ENCODE results near the gene MNX1. TPM values are rescaled to one million over a fixed set of nuclear protein-coding genes. Genes with fewer than 3 reads are reported as not detected.

Gene MNX1
- polyA plus RNA-seq, 4 donors: 0.14 to 0.17 TPM; not detected in 2

DNA sequence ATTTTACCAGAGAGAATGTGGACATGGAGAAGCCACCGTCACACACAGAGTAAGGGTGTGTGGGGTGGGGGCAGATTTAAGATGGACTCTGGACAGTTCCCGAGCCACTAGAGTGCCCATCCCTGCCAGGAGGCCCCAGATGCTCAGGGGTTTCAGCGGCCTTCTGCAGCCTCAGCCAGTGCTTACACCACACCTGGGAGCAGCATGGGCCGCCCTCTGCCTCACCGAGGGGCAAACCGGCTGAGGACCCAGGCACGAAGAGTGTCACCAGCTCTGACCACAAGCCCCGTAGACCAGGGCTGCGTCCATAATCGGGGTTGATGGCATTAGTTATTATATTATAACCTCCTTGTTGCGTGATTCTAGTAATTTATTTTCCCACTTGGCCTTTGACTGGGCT, 6.7 kb upstream of the MNX1 start:
- no peak for DNase-seq (ENCODE audit: low read depth in 4 of 4, low spot score in 2 of 4)

DNA sequence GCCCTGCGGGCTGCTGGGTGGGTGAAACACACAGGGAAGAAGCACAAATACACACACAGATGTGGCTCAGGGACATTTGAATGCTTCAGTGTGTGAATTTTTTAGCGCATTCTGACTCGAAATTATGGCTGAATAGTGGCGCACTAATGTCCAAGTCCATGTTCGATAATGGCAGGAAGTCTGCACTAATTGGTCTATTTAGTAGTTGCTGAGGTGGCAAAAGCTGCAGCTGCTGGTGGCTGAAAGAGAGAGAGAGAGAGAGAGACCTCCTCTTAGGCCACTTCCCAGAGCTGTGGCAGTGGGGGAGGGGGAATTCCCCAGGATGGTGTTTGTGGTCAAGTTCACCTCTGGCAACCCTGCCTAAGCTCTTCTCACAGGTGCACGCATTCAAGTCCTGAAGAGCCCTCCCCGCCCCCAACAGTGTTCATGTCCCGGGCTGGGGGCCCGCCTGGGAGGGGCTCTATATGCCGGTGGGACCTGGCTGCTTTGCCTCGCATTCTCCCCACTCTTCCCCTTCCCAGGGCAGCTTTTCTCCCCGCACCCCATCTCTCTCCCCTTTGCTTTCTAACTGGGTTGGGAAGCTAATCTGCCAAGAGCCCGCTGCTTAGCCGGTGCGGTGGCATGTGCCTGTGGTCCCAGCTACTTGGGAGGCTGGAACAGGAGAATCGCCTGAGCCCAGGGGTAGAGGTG, 6.0 kb upstream of the MNX1 start:
- DNase-seq (ENCODE audit: low read depth in 4 of 4, low spot score in 2 of 4): no peak

DNA sequence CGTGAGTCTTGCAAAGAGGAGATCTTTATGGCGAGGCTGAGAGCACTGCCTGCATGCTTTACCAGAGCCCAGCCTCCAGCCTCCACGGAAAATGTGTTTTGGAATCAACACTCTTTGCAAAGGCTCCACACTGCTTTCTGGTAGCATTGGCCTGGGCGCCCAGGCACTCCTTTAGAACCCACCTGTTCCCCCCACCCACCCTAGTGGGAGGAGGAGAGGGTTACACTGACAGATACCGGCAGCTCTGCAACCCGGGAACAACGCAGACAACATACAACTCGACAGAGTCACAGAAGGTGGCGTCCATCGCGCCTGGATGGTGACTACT, 5.5 kb upstream of the MNX1 start:
- no peak for DNase-seq (ENCODE audit: low read depth in 4 of 4, low spot score in 2 of 4)

DNA sequence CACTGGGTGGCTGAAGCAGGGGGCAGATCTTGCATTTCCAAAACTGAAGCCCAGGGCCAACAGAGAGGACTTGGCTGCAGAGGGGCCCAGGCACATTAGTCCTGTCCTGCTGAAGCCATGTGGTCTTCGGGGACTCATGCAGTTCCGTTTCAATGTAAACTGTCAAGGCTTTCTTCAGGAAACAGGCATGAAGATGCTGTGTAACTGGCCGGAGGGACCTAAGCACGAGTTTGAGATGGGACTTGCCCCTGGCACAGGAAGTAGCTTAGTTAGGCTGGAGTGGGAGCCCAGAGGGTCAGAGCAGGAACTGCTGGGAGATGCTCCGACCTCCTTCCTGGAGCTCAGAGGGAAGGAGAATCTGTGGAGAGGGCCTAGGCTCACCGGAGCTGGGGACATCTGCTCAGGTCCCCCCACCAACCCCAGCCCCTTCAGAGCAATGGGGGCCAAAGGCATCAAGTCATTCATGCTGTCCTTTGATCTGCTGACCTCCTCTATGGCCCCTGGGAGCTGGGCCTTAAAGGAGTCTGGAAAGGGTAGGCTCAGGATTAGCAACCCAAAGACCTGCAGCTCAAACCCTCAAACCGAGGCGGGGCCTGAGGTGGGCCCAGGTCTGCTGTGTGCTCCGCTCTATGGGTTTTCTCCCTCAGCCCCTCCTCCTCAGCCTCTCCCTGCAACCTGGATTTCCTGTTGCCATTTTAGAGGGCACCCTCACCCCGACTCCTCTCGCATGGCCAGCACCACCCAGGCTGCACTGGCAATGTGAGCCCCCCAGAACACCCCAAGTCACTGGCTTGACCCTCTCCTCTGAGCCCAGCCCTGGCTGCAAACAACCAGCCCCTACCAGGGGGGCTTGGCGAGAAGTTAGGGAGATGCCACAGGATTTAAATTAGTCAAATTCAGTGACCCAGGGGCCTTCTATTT, 4.4 kb upstream of the MNX1 start:
- no peak for DNase-seq (ENCODE audit: low read depth in 4 of 4, low spot score in 2 of 4)

DNA sequence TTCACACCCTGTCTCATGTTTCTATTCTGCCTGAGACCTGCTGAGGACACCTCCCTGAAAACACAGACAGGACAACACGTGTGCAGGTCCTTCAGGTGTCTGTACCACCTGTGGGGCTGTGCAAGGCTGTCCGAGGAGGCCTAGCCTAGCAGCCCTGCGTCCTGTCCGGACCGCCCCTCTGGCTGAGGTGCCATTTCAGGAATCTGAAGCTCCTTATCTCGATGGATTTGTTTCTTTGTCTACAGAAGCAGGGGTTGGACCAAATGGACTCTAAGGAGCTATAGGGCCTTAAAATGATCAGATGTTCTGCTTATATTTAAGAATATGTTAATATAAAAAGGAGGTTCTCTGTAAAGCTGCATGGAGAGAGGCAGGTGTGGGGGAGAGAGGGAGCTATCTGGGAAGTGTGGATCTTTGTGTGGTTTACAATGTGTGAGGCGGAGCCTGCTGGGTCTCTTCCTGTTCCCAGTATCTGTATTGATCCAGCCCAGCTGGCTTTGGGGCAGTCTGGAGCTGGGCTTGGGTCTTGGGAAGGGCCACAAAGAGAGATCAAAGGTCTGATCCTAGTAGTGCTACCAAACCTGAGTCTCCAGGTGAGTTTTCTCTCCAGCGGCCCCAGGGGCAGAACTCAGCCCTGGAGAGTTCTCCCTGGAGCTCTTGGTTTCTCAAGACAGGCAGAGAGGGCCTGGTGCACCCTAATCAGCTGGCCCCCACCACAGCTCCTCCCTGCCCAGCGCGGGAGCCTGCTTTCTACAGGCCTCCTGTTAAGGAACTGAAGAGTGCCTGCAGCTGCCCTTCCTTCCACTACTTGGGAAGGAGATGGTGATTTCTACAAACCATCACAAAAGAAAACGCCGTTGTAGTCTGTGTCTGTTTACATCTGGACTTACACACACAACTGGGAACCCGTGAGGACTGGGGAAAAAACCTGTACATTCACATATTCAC, 3.4 kb upstream of the MNX1 start:
- DNase-seq (ENCODE audit: low read depth in 4 of 4, low spot score in 2 of 4): no peak

DNA sequence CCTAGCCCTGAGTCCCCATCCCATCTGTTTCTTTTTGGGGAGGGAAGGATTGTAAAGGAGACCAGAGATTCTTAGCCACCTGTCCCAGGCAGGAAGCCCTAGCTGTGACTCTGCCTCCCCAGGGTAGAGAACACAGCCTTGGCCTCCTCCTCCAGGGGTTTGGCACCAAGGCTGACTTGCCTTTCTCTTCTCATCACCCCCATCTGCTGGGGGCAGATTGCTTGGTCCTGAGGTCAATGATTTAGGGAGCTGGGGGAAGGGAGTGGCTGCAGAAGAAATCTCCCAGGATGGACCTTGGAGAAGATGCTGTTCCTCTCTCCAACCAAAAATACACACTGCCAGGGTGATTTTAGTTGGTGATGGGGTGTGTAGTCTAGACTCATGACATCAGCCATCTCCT, 2.6 kb upstream of the MNX1 start:
- DNase-seq (ENCODE audit: low read depth in 4 of 4, low spot score in 2 of 4): no peak

DNA sequence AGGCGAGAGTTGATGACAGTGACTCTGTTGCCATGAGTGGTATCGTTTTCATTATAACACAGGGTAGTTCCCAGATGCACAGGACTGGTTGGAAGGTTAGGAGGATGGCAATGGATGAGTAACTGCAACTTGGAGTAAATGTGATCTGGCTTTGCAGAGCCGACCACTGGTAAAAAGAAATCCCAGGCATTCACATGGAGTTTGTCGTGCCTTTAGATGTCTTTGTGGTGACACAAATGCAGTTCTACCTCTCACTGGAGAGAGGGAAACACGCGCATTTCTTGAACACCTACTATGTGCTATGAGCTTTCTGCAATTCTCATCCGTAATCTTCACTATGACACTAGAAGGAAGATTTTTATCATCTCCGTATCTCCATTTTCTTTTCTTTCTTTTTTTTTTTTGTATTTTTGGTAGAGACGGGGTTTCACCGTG, 1.7 kb upstream of the MNX1 start:
- DNase-seq (ENCODE audit: low read depth in 4 of 4, low spot score in 2 of 4): no peak

DNA sequence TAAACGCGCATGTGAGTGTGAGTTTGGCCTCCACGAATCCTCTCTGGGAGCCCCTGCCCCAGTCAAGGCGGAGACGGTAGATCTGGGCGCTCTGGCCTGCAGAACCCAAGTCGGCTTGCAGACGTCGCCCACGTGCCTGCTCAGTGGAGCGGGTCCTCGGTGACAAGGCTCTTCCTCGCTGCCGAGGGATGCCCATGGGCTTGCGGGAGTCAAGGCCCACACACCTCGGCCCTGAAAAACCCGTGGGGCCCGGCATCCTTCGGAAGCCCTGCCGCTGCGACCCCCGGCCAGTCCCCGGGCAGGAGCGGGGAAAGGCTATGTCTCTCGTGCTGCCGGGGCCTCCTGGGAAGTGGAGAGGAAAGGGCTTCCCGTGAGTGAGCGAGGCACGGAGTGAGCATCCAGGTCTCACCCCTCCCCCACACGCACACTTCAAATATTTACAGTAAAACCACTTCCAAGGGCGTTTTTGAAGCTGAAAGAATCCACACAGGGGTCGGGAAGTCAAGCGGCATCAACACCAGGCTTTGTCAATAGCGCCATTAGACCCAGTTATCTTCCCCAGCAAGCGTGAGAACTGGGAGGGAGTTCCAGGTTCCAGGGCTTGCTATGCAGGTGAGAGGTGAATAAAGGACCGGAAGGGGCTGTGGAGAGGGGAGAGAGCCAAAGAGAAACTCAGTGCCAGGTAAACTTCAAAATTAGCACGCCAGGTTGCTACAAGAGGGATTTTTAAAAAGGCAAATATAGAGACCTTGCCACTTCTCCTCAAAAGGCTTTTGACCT, 1.1 kb upstream of the MNX1 start:
- DNase-seq (ENCODE audit: low read depth in 4 of 4, low spot score in 2 of 4): no peak

DNA sequence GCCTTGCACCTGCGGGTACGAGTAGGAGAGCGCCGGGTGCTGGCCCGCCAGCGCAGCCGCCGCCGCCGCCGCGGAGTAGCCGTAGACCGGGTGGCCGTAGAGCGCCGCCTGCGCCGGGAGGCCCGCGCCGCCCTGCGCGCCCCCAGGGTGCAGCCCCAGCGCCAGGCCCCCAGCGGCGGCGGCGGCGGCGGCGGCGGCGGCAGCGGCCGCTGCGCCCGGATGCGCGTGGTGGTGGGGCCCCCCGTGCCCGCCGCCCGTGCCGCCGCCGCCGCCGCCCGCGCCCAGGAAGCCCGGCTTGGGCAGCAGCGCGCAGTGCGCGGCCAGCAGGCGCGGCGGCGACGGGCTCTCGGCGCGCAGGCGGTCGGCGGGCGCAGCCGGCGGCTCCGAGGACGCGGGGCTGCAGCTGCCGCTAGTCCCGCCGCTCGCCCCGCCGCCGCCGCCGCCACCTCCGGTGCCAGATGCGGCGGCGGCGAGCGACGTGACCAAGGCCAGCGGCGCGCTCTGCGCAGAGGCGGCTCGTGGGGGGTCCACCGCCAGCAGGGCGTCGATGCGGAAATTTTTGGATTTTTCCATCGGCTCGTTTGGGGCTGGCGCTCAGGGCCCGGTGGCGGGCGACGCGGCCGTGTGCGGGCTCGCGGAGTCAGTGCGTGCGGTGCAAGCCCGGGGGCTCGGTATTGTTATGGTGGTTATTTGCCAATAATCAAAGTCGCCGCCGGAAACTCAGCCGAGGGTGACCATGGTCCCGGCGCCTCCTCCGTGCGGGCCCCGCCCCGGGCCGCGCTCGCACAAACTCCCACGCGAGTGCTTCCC, 480 bp downstream of the MNX1 start:
- DNase-seq (ENCODE audit: low read depth in 4 of 4, low spot score in 2 of 4): no peak

DNA sequence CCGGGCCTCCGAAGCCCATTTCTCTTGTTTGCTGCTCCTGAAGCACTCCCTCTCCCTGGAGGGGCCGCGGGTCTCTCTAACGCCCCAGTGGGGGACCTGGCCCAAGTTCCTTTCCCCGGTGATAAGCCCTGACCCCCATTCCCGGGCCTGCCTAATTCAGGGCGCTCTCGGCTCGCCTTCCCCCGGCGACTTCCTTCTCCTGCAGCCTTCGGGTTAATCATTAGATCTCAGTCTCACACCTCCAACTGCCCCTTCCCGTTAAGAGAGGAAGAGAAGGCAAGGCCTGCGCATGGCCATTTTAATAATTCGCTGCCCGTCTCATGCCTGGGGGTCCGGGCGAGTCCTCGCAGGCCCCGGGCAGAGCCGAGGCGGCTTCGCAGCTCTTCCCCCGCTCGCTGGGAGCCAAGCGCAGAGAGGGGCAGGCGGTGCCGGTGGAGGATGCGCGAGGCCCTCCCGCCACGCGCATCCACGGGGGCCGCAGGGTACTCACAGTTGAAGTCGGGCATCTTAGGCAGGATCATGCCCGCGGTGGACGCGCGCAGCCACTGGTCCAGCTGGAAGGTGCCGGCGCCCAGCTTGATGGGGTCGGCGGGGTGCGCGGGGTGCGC, 1.2 kb downstream of the MNX1 start:
- DNase-seq (ENCODE audit: low read depth in 4 of 4, low spot score in 2 of 4): no peak

DNA sequence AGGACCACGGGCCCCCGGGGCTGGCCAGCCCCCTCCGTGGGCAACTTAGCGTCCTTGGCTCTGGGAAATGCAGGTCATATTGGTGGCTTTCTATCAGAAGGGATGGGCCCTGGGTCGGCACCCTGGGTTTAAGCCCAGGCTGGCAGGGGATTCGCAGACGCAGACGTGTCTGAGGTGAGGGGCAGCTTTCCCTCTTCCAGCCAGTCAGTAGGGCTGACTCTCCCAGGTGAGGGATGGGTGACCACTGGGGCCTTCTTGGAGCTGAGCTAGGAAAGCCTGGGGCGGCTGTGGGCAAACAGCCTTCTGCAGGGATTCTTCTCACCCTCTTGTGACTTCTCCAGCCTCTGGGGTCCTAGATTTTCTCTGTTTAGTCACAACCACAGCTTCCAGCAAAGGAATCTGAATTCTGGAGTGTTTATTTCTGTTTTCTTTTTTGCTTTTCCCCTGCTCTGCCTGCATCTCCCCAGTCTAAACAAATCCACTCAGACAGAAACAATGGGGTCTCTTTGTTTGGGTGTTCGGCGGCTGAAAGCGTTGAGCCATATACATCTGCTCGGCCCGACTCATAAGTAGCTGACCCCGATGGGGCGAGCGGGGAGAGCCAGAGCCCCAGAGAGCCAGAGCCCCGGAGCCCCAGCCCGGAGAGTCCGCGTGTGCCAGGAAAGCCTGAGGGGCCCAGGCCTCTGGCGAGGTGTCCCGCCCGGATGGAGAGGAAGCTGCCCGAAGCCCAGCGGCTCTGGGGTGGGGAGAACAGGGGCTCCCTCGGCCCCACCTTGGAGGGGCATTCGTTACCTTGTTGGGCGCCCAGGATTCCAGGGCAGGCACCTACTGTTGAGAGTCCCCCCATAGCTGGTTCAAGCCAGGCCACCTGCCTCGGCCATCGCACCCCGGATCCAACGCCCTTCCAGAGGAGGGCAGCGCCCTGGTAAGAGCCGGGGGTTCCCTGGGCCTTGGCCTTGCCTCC, 2.0 kb downstream of the MNX1 start:
- no peak for DNase-seq (ENCODE audit: low read depth in 4 of 4, low spot score in 2 of 4)

DNA sequence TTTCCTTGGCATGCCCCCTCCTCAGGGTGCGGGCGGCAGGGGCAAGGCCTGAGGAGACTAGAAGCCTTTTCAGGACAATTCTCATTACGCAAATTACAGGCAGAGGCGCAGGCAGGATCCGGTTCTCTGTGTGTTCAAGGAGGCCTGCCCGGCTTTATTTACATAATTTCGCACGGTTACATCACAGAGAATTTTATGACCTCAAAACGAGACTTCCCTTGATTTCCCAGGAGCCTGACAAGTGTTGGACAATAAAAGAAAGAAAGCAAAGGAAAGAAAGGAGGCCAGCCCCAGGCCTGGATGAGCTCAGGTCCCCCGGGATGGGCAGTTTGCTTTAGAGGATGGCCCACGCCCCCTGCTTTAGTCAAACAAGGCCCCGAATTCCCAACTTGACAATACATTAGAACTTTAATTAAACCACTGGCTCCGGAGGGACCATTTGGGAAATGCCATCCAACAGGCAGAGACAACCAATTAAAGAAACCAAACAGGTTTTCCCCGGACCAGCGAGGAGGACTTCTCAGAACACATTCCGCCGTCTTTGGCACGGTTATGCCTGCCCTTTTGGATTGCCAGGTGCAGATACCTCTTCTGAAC, 2.9 kb downstream of the MNX1 start:
- no peak for DNase-seq (ENCODE audit: low read depth in 4 of 4, low spot score in 2 of 4)

DNA sequence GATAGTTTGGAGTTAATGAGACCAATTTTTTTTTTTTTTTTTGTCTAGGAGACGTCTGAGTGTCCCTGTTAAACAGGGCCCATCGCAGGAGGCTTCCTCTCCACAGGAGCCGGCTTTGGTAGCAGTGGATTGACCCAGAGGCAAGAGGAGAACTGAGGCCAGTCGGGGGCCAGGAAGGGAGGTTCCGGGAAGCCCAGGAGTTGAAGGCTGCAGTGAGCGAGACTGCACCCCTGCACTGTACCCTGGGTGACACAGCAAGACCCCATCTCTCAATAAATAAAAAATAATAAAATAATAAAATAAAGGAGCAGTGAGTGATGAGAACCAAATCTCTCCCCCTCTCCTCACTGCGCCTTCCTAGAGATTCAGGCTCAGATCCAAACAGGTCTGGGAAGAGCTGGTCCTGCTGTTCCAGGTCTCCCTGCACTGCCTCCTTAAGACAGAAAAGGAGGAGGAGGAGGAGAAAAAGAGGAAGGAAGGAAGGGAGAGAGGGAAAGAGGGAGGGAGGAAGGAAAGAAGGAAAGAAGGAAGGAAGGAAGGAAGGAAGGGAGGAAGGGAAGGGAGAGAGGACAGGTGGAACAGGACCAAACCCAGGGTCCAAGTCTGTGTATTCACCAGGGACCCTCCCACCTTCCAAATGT, 3.5 kb downstream of the MNX1 start:
- DNase-seq (ENCODE audit: low read depth in 4 of 4, low spot score in 2 of 4): no peak

DNA sequence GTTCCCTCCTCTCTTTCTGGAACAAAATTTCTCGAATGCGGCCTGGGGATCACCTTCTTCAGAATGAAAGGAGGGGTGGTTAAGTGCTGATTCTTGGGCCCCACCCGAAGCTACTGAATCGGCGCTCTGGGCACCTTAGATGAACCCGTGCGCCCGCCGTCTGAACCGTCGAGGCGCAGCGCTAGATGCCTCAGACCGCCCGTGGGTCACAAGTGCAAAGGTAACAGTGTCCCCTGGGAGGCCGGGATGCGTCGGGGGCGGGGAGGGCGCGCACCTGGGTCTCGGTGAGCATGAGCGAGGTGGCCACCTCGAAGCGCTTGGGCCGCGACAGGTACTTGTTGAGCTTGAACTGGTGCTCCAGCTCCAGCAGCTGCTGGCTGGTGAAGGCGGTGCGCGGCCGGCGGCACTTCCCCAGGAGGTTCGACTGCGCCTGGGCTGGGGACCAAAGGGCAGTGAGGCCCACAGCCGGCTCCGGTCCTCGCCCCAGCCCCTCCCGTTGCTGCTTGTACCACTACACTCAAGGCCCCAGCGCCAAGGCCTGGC, 4.2 kb downstream of the MNX1 start:
- no peak for DNase-seq (ENCODE audit: low read depth in 4 of 4, low spot score in 2 of 4)

DNA sequence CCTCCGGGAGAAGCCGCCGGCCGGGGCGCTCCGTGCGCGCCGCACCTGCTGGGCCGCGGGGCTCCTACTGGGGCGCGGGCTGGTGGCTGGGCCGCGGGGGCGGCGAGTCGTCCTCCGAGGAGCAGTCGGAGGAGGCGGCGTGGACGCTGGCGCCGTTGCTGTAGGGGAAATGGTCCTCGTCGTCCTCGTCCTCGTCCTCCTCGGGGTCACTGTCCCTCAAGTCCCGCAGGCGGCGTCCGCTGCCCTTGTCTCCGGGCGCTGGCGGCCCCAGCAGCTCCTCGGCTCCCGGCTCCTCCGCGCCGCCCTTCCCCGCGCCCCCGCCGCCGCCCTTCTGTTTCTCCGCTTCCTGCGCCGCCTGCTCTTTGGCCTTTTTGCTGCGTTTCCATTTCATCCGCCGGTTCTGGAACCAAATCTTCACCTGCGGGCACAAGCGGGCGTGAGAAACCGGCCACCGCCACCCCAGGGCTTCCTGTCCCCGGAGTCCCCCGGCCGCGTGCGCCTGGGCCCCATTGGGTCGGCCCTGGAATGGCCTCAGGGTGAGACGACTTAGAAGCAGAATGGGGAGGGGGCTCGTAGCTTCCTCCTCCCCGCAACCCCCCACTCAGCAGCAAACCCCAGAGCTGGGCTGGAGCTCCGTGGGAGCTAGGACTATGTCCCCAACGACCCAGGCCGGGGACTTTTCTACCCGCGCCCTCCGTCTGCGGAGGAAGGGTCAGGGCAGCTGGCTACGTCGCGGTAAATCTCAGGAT, 4.8 kb downstream of the MNX1 start:
- DNase-seq (ENCODE audit: low read depth in 4 of 4, low spot score in 2 of 4): no peak

Data from left renal cortex interstitium (tissue), 4 donors.